ENCODE data around the gene MUC13. TPM values are rescaled to one million over a fixed set of nuclear protein-coding genes. Genes with fewer than 3 reads are reported as not detected.

The MUC13 gene
- total RNA-seq, 2 experiments from 2014 or later, result not detected

DNA sequence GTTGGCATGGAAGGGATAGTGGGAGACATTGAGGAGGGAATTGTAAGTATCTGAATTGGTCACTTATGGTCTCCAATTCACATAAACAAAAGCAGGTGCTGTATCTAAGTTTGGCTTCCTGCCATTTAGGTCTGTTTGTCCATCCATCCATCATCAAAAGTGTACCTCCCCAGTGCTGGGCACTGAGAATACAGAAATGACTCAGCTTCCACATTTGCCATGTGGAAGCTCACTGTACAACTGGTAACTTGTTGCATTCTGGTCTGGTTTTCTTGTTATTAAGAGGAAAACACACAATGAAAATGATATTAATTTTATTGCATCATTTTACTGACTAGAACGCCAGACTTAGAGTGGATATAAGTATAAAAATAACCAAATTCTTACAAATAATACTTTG is 30.9 kb upstream of the MUC13 start:
- Histone ChIP-seq H3K4me1 (ENCODE audit: insufficient read depth, low read length, poor library complexity, severe bottlenecking) (no peaks in the 10 kb centered on the region), H3K4me2 (ENCODE audit: low read length) (no peak overlapping the region), H4K20me1 (ENCODE audit: insufficient read depth, low read length) (no peaks in the 10 kb centered on the region), H3K9me2 (ENCODE audit: insufficient read depth, low read length) (no peaks in the 10 kb centered on the region), H3K27ac (ENCODE audit: low read depth, low read length, poor library complexity, severe bottlenecking) (no peak overlapping the region), H3K79me2 (ENCODE audit: insufficient read depth, low read depth, low read length) (no peaks in the 10 kb centered on the region), H2AFZ (ENCODE audit: low read length) (no peak overlapping the region), H3K9me3 (ENCODE audit: low read length) (no peaks in the 10 kb centered on the region), H3K36me3 (ENCODE audit: insufficient read depth, low read length) (no peaks in the 10 kb centered on the region), H3K4me3 (ENCODE audit: low read depth, low read length, poor library complexity, severe bottlenecking) (no peak overlapping the region)
- intact Hi-C loops (cut with micrococcal nuclease; ENCODE audit: unreplicated experiment), result no loop called here
- CTCF ChIA-PET (ENCODE audit: unreplicated experiment), result no interaction called here
- no peak for DNase-seq (ENCODE audit: low spot score)
- POLR2A ChIA-PET, result no interaction called here
- BruUV-seq (replicated peaks), result no TSS peak
- TF ChIP-seq CTCF (conservative IDR thresholded peaks at IDR 0.05; ENCODE audit: low read length), result no peak
- TF ChIP-seq EZH2phosphoT487 (IDR thresholded peaks at IDR 0.05; ENCODE audit: borderline replicate concordance, low read depth, low read length), result no peak

GRCh38 chr3:124964387-124964786 is 29.8 kb upstream of the MUC13 start:
- no peaks in the 10 kb centered on the region for H3K79me2 ChIP-seq (ENCODE audit: insufficient read depth, low read depth, low read length)
- ChIA-PET POLR2A (no interaction called here), CTCF (ENCODE audit: unreplicated experiment) (no interaction called here)
- no peak for DNase-seq (ENCODE audit: low spot score)
- H4K20me1 ChIP-seq (ENCODE audit: insufficient read depth, low read length), result no peaks in the 10 kb centered on the region
- no peak overlapping the region for H3K27ac ChIP-seq (ENCODE audit: low read depth, low read length, poor library complexity, severe bottlenecking)
- no peaks in the 10 kb centered on the region for H3K9me2 ChIP-seq (ENCODE audit: insufficient read depth, low read length)
- no peaks in the 10 kb centered on the region for H3K9me3 ChIP-seq (ENCODE audit: low read length)
- intact Hi-C loops (cut with micrococcal nuclease; ENCODE audit: unreplicated experiment), result no loop called here
- H3K36me3 ChIP-seq (ENCODE audit: insufficient read depth, low read length), result no peaks in the 10 kb centered on the region
- no peak overlapping the region for H3K4me2 ChIP-seq (ENCODE audit: low read length)
- H3K4me3 ChIP-seq (ENCODE audit: low read depth, low read length, poor library complexity, severe bottlenecking), result no peak overlapping the region
- no peak for TF ChIP-seq EZH2phosphoT487 (IDR thresholded peaks at IDR 0.05; ENCODE audit: borderline replicate concordance, low read depth, low read length)
- TF ChIP-seq CTCF (conservative IDR thresholded peaks at IDR 0.05; ENCODE audit: low read length), result no peak
- no peaks in the 10 kb centered on the region for H3K4me1 ChIP-seq (ENCODE audit: insufficient read depth, low read length, poor library complexity, severe bottlenecking)
- H2AFZ ChIP-seq (ENCODE audit: low read length), result no peak overlapping the region
- BruUV-seq (replicated peaks), result no TSS peak

- Histone ChIP-seq H3K27ac (ENCODE audit: low read depth, low read length, poor library complexity, severe bottlenecking) (no peak overlapping the region), H3K9me3 (ENCODE audit: low read length) (no peaks in the 10 kb centered on the region), H3K79me2 (ENCODE audit: insufficient read depth, low read depth, low read length) (no peaks in the 10 kb centered on the region), H2AFZ (ENCODE audit: low read length) (no peak overlapping the region), H4K20me1 (ENCODE audit: insufficient read depth, low read length) (no peaks in the 10 kb centered on the region), H3K9me2 (ENCODE audit: insufficient read depth, low read length) (no peaks in the 10 kb centered on the region), H3K4me1 (ENCODE audit: insufficient read depth, low read length, poor library complexity, severe bottlenecking) (no peaks in the 10 kb centered on the region), H3K4me2 (ENCODE audit: low read length) (no peak overlapping the region), H3K4me3 (ENCODE audit: low read depth, low read length, poor library complexity, severe bottlenecking) (no peak overlapping the region), H3K36me3 (ENCODE audit: insufficient read depth, low read length) (no peaks in the 10 kb centered on the region)
- no peak for DNase-seq (ENCODE audit: low spot score)
- BruUV-seq (replicated peaks), result no TSS peak
- ChIA-PET POLR2A (no interaction called here), CTCF (ENCODE audit: unreplicated experiment) (no interaction called here)
- no peak for TF ChIP-seq EZH2phosphoT487 (IDR thresholded peaks at IDR 0.05; ENCODE audit: borderline replicate concordance, low read depth, low read length)
- TF ChIP-seq CTCF (conservative IDR thresholded peaks at IDR 0.05; ENCODE audit: low read length), result no peak
- intact Hi-C loops (cut with micrococcal nuclease; ENCODE audit: unreplicated experiment), result no loop called here
Observed at GRCh38 chr3:124963755-124964154, 29.2 kb upstream of the MUC13 start.
